Measurements from ENCODE around the gene GPALPP1.

DNA sequence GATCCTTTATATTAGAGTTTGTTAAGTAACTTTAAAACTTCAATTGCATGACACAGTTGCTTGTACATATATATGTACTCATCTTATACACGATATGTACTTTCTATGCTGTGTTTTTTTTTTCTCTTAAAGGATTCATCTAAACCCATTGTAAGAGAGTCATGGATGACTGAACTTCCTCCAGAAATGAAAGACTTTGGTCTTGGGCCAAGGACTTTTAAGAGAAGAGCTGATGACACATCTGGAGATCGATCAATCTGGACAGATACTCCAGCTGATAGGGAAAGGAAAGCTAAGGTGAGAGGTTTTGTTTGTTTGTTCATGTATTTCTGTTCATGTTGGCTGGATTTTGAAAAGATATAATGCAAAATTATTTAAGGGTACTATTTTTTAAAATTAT is 26.0 kb downstream of the GPALPP1 start:
- TF ChIP-seq, protein P1, sequence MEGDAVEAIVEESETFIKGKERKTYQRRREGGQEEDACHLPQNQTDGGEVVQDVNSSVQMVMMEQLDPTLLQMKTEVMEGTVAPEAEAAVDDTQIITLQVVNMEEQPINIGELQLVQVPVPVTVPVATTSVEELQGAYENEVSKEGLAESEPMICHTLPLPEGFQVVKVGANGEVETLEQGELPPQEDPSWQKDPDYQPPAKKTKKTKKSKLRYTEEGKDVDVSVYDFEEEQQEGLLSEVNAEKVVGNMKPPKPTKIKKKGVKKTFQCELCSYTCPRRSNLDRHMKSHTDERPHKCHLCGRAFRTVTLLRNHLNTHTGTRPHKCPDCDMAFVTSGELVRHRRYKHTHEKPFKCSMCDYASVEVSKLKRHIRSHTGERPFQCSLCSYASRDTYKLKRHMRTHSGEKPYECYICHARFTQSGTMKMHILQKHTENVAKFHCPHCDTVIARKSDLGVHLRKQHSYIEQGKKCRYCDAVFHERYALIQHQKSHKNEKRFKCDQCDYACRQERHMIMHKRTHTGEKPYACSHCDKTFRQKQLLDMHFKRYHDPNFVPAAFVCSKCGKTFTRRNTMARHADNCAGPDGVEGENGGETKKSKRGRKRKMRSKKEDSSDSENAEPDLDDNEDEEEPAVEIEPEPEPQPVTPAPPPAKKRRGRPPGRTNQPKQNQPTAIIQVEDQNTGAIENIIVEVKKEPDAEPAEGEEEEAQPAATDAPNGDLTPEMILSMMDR (IDR thresholded peaks at IDR 0.05 in 8 of 11, conservative IDR thresholded peaks at IDR 0.05 in 3 of 11) = no peak
- no peak for TF ChIP-seq POLR2A (IDR thresholded peaks at IDR 0.05)

Measured in spleen (tissue), 7 donors.